Motor neuron (in vitro differentiated cells): ENCODE results near the gene IRAK2. TPM values are rescaled to one million over a fixed set of nuclear protein-coding genes. Genes with fewer than 3 reads are reported as not detected.
"Not testable (repeated sequence)": the region's sequence is repeated elsewhere in the genome, so short reads cannot be mapped to it uniquely, and the experiment has no call there.

Source experiments
- ATAC-seq, 8 experiments: fragments of 200-7000 bp; cut with Tn5 transposase; replicated peaks in 6 of 8; 2 replicates each; pipeline ENCODE4 v1.8.0; 2021; ENCODE audit warnings: mild to moderate bottlenecking in 8 of 8, moderate library complexity in 8 of 8
- H3K27ac ChIP-seq, 2 donors: fragments of 250-450 bp; sonication (Bioruptor Pico); 2 replicates each; pipeline ENCODE4 v1.9.0; 2021; ENCODE audit warnings: antibody characterized with exemption in 2 of 2, mild to moderate bottlenecking in 2 of 2, moderate library complexity in 1 of 2
- H3K4me1 ChIP-seq, 2 donors: fragments of 250-450 bp; sonication (Bioruptor Pico); replicated peaks in 1 of 2; 2 replicates each; pipeline ENCODE4 v1.6.1; 2021; ENCODE audit warnings: antibody characterized with exemption in 2 of 2, mild to moderate bottlenecking in 2 of 2, moderate library complexity in 1 of 2
- H3K4me3 ChIP-seq, 5 donors: fragments of 250-450 bp; sonication (Bioruptor Pico); 2 replicates each; pipeline ENCODE4 v1.9.0; 2021; ENCODE audit warnings: antibody characterized with exemption in 5 of 5, mild to moderate bottlenecking in 5 of 5, moderate library complexity in 4 of 5
- WGBS, 10 experiments: fragments of 450-650 bp; shearing (Covaris generic); methylation state at CpG; one replicate each; pipeline ENCODE4 v1.0.0; 2022; 5-methylcytosine and 5-hydroxymethylcytosine counted together
- in situ Hi-C, 9 experiments: fragments of 400-800 bp; cut with MboI; loops; one replicate each; pipeline ENCODE4 v1.15.0; 2021; ENCODE audit warnings: low sequenced_read_pairs in 9 of 9, low pct_unique_long_range_greater_than_20kb in 2 of 9; ENCODE audit not compliant: unreplicated experiment in 9 of 9
- total RNA-seq, 8 experiments: library from RNA; unstranded; fragments of 300-600 nt; gene quantifications; 2 replicates each; pipeline versions ENCODE4 v1.2.3 to v1.2.4, GENCODE V29; 2022

Gene IRAK2
- total RNA-seq, 8 experiments from 2014 or later = 0.63 to 2.5 (median 1.7) TPM

GRCh38 chr3:10142707-10143560 is 21.8 kb upstream of the IRAK2 start:
- peaks cover 15 to 16% of the 10 kb centered on the region in 2 donors for H3K4me1 ChIP-seq
- 50 to 100% (median 84%) methylated on average over 3 to 13 of the region's 29 CpGs; no CpG with 5 or more reads in 2 of the 10 experiments for WGBS, 10 experiments
- H3K27ac ChIP-seq = peak overlapping the region in 1 of 2 donors; percentile 85
- H3K4me3 ChIP-seq = peak overlapping the region; percentile 64 to 85 (median 83)
- ATAC-seq = no peak
- in situ Hi-C loops = no loop called here

GRCh38 chr3:10145685-10146084 is 19.0 kb upstream of the IRAK2 start:
- Histone ChIP-seq H3K27ac (no peak overlapping the region), H3K4me1 (peaks cover 15 to 16% of the 10 kb centered on the region in 2 donors), H3K4me3 (no peak overlapping the region)
- in situ Hi-C loops = no loop called here
- no peak for ATAC-seq
- 67 to 100% (median 94%) methylated on average over 1 to 4 of the region's 4 CpGs; no CpG with 5 or more reads in 2 of the 10 experiments for WGBS, 10 experiments

GRCh38 chr3:10149226-10149625 is 15.5 kb upstream of the IRAK2 start:
- Histone ChIP-seq H3K27ac (no peak overlapping the region), H3K4me3 (no peak overlapping the region), H3K4me1 (no peaks in the 10 kb centered on the region)
- ATAC-seq = no peak
- in situ Hi-C loops = no loop called here
- 87 to 100% (median 100%) methylated on average over 1 to 8 of the region's 8 CpGs; no CpG with 5 or more reads in 2 of the 10 experiments for WGBS, 10 experiments

- no peak overlapping the region for H3K27ac ChIP-seq
Observed at GRCh38 chr3:10150987-10151386, 13.7 kb upstream of the IRAK2 start.

GRCh38 chr3:10154335-10155122 is 10.2 kb upstream of the IRAK2 start:
- in situ Hi-C loops = no loop called here
- WGBS, 10 experiments = 63 to 100% (median 92%) methylated on average over 1 to 13 of the region's 14 CpGs
- ATAC-seq = no peak

More at GRCh38 chr3:10150987-10151386, 13.7 kb upstream of the IRAK2 start:
- no peaks in the 10 kb centered on the region for H3K4me1 ChIP-seq
- ATAC-seq = no peak
- no peak overlapping the region for H3K4me3 ChIP-seq
- 56 to 100% (median 80%) methylated on average over 1 to 6 of the region's 6 CpGs; no CpG with 5 or more reads in 1 of the 10 experiments for WGBS, 10 experiments
- in situ Hi-C loops = no loop called here

GRCh38 chr3:10155123-10155472 is 9.6 kb upstream of the IRAK2 start:
- Histone ChIP-seq H3K4me3 (no peak overlapping the region), H3K27ac (no peak overlapping the region), H3K4me1 (no peaks in the 10 kb centered on the region)
- no peak for ATAC-seq
- in situ Hi-C loops = no loop called here
- WGBS, 10 experiments = 70 to 100% (median 94%) methylated on average over 2 to 4 of the region's 4 CpGs; no CpG with 5 or more reads in 4 of the 10 experiments

More at GRCh38 chr3:10154335-10155122, 10.2 kb upstream of the IRAK2 start:
- Histone ChIP-seq H3K27ac (no peak overlapping the region), H3K4me1 (no peaks in the 10 kb centered on the region), H3K4me3 (no peak overlapping the region)

- Histone ChIP-seq H3K27ac (no peak overlapping the region), H3K4me3 (no peak overlapping the region), H3K4me1 (no peaks in the 10 kb centered on the region)
- 85 to 100% (median 97%) methylated on average over 1 to 4 of the region's 4 CpGs; no CpG with 5 or more reads in 1 of the 10 experiments for WGBS, 10 experiments
- in situ Hi-C loops = no loop called here
- no peak for ATAC-seq
Observed at GRCh38 chr3:10155658-10156057, 9.1 kb upstream of the IRAK2 start.

GRCh38 chr3:10157031-10157430 is 7.7 kb upstream of the IRAK2 start:
- no peak overlapping the region for H3K4me3 ChIP-seq
- in situ Hi-C loops = no loop called here
- WGBS, 10 experiments = 40 to 100% (median 58%) methylated on average over 1 to 3 of the region's 4 CpGs; no CpG with 5 or more reads in 4 of the 10 experiments
- no peak overlapping the region for H3K27ac ChIP-seq
- H3K4me1 ChIP-seq = no peaks in the 10 kb centered on the region
- peak in 2 of 8 experiments; percentile 13 to 42 for ATAC-seq

GRCh38 chr3:10158555-10158954 is 6.2 kb upstream of the IRAK2 start:
- ATAC-seq, H3K4me3 ChIP-seq, H3K4me1 ChIP-seq, in situ Hi-C loops, H3K27ac ChIP-seq: not testable (repeated sequence)
- WGBS, 10 experiments = 83 to 100% (median 100%) methylated on average over 1 to 3 of the region's 6 CpGs; no CpG with 5 or more reads in 3 of the 10 experiments

- H3K4me3 ChIP-seq = no peak overlapping the region
- H3K4me1 ChIP-seq = no peaks in the 10 kb centered on the region
- WGBS, 10 experiments = 0 to 100% (median 81%) methylated on average over 1 of the region's 1 CpG; no CpG with 5 or more reads in 4 of the 10 experiments
- peak in 2 of 8 experiments; percentile 2 to 25 for ATAC-seq
- in situ Hi-C loops = no loop called here
- H3K27ac ChIP-seq = no peak overlapping the region
Observed at GRCh38 chr3:10160346-10160745, 4.4 kb upstream of the IRAK2 start.

- WGBS, 10 experiments = 60 to 100% (median 85%) methylated on average over 1 to 6 of the region's 6 CpGs; no CpG with 5 or more reads in 2 of the 10 experiments
- Histone ChIP-seq H3K4me1 (no peaks in the 10 kb centered on the region), H3K4me3 (no peak overlapping the region), H3K27ac (no peak overlapping the region)
- in situ Hi-C loops = no loop called here
- peak in 1 of 8 experiments; percentile 22 for ATAC-seq
Observed at GRCh38 chr3:10160925-10161324, 3.8 kb upstream of the IRAK2 start.

- no peak for ATAC-seq
- Histone ChIP-seq H3K4me3 (no peak overlapping the region), H3K4me1 (no peaks in the 10 kb centered on the region), H3K27ac (no peak overlapping the region)
- 79 to 100% (median 91%) methylated on average over 2 to 5 of the region's 6 CpGs; no CpG with 5 or more reads in 2 of the 10 experiments for WGBS, 10 experiments
- in situ Hi-C loops = no loop called here
Observed at GRCh38 chr3:10162185-10162584, 2.5 kb upstream of the IRAK2 start.

- H3K27ac ChIP-seq, H3K4me1 ChIP-seq, ATAC-seq, in situ Hi-C loops: not testable (repeated sequence)
- H3K4me3 ChIP-seq = peak overlapping the region in 4 of 5 donors; percentile 56 to 90 (median 64)
- WGBS, 10 experiments = 43 to 93% (median 83%) methylated on average over 2 to 10 of the region's 12 CpGs; no CpG with 5 or more reads in 1 of the 10 experiments
Observed at GRCh38 chr3:10164201-10164545, 546 bp upstream of the IRAK2 start.
